ENCODE measurements around the gene DGCR6L.
"Not testable (repeated sequence)": the region's sequence is repeated elsewhere in the genome, so short reads cannot be mapped to it uniquely, and the experiment has no call there.

The DGCR6L gene

GRCh38 chr22:20286312-20286660, 33.6 kb downstream of the DGCR6L start:
- not testable (repeated sequence) for H3K9me3 Mint-ChIP-seq; H3K4me3 Mint-ChIP-seq; H3K4me1 Mint-ChIP-seq (ENCODE audit: low read depth in 2 of 2); H3K27ac Mint-ChIP-seq; H3K36me3 Mint-ChIP-seq (ENCODE audit: insufficient read depth); DNase-seq
- peaks cover 0 to 22% of the 10 kb centered on the region in 2 donors for H3K27me3 Mint-ChIP-seq
- peak; percentile 5 for ATAC-seq (replicated peaks)

GRCh38 chr22:20285473-20286311, 34.2 kb downstream of the DGCR6L start:
- H3K36me3 Mint-ChIP-seq (ENCODE audit: insufficient read depth); H3K27ac Mint-ChIP-seq; H3K9me3 Mint-ChIP-seq; H3K4me1 Mint-ChIP-seq (ENCODE audit: low read depth in 2 of 2); H3K4me3 Mint-ChIP-seq: not testable (repeated sequence)
- H3K27me3 Mint-ChIP-seq = peaks cover 0 to 20% of the 10 kb centered on the region in 2 donors
- DNase-seq (peak; percentile 80 to 85 (median 85)), ATAC-seq (replicated peaks) (peak; percentile 92)

- Mint-ChIP-seq H3K36me3 (ENCODE audit: insufficient read depth) (no peaks in the 10 kb centered on the region), H3K4me1 (ENCODE audit: low read depth in 2 of 2) (peaks cover under 1 to 1% of the 10 kb centered on the region in 2 donors), H3K9me3 (no peaks in the 10 kb centered on the region), H3K4me3 (no peak overlapping the region), H3K27me3 (peaks cover 4 to 16% of the 10 kb centered on the region in 2 donors), H3K27ac (no peak overlapping the region)
- ATAC-seq (replicated peaks) = no peak
- DNase-seq = no peak
These were observed 35.3 kb downstream of the DGCR6L start for GRCh38 chr22:20284471-20285086.

- peak overlapping the region in 1 of 2 donors; percentile 8 for H3K27ac Mint-ChIP-seq
- H3K4me1 Mint-ChIP-seq (ENCODE audit: low read depth in 2 of 2) = peaks cover 1 to 4% of the 10 kb centered on the region in 2 donors
- H3K9me3 Mint-ChIP-seq = no peaks in the 10 kb centered on the region
These were observed 36.2 kb downstream of the DGCR6L start for GRCh38 chr22:20283674-20284066.

GRCh38 chr22:20282901-20283673, 36.8 kb downstream of the DGCR6L start:
- DNase-seq (no peak), ATAC-seq (replicated peaks) (no peak)
- Mint-ChIP-seq H3K4me3 (no peak overlapping the region), H3K36me3 (ENCODE audit: insufficient read depth) (no peaks in the 10 kb centered on the region), H3K27me3 (peaks cover 7 to 21% of the 10 kb centered on the region in 2 donors), H3K9me3 (no peaks in the 10 kb centered on the region), H3K27ac (no peak overlapping the region), H3K4me1 (ENCODE audit: low read depth in 2 of 2) (peaks cover 1 to 4% of the 10 kb centered on the region in 2 donors)

More at GRCh38 chr22:20283674-20284066, 36.2 kb downstream of the DGCR6L start:
- Mint-ChIP-seq H3K36me3 (ENCODE audit: insufficient read depth) (no peaks in the 10 kb centered on the region), H3K27me3 (peaks cover 7 to 21% of the 10 kb centered on the region in 2 donors), H3K4me3 (no peak overlapping the region)
- ATAC-seq (replicated peaks) (no peak), DNase-seq (no peak)

GRCh38 chr22:20281891-20282290, 38.0 kb downstream of the DGCR6L start:
- H3K4me3 Mint-ChIP-seq = no peak overlapping the region
- H3K4me1 Mint-ChIP-seq (ENCODE audit: low read depth in 2 of 2) = peaks cover 1 to 4% of the 10 kb centered on the region in 2 donors
- ATAC-seq (replicated peaks) (no peak), DNase-seq (no peak)
- H3K27me3 Mint-ChIP-seq = peaks cover 7 to 17% of the 10 kb centered on the region in 2 donors
- no peaks in the 10 kb centered on the region for H3K9me3 Mint-ChIP-seq
- H3K27ac Mint-ChIP-seq = no peak overlapping the region
- H3K36me3 Mint-ChIP-seq (ENCODE audit: insufficient read depth) = no peaks in the 10 kb centered on the region

GRCh38 chr22:20281473-20281872, 38.4 kb downstream of the DGCR6L start:
- DNase-seq; ATAC-seq (replicated peaks); H3K4me3 Mint-ChIP-seq; H3K9me3 Mint-ChIP-seq; H3K27ac Mint-ChIP-seq; H3K36me3 Mint-ChIP-seq (ENCODE audit: insufficient read depth); H3K4me1 Mint-ChIP-seq (ENCODE audit: low read depth in 2 of 2): not testable (repeated sequence)
- H3K27me3 Mint-ChIP-seq = peaks cover 7 to 13% of the 10 kb centered on the region in 2 donors

- Mint-ChIP-seq H3K27me3 (peaks cover 7 to 11% of the 10 kb centered on the region in 2 donors), H3K27ac (no peak overlapping the region), H3K36me3 (ENCODE audit: insufficient read depth) (peaks cover 3% of the 10 kb centered on the region), H3K4me3 (no peak overlapping the region), H3K9me3 (no peaks in the 10 kb centered on the region), H3K4me1 (ENCODE audit: low read depth in 2 of 2) (peaks cover 1 to 4% of the 10 kb centered on the region in 2 donors)
- ATAC-seq (replicated peaks) (no peak), DNase-seq (no peak)
These were observed 39.0 kb downstream of the DGCR6L start for GRCh38 chr22:20280866-20281265.

- not testable (repeated sequence) for H3K36me3 Mint-ChIP-seq (ENCODE audit: insufficient read depth); ATAC-seq (replicated peaks); H3K9me3 Mint-ChIP-seq
These were observed 39.7 kb downstream of the DGCR6L start for GRCh38 chr22:20280163-20280562.

GRCh38 chr22:20279662-20280134, 40.2 kb downstream of the DGCR6L start:
- DNase-seq = no peak
- H3K27ac Mint-ChIP-seq = no peak overlapping the region
- no peaks in the 10 kb centered on the region for H3K9me3 Mint-ChIP-seq
- no peak overlapping the region for H3K4me3 Mint-ChIP-seq
- H3K36me3 Mint-ChIP-seq (ENCODE audit: insufficient read depth) = peaks cover 3% of the 10 kb centered on the region
- peaks cover 7 to 11% of the 10 kb centered on the region in 2 donors for H3K27me3 Mint-ChIP-seq
- peaks cover 1 to 4% of the 10 kb centered on the region in 2 donors for H3K4me1 Mint-ChIP-seq (ENCODE audit: low read depth in 2 of 2)
- ATAC-seq (replicated peaks) = no peak

More at GRCh38 chr22:20280163-20280562, 39.7 kb downstream of the DGCR6L start:
- H3K27me3 Mint-ChIP-seq = peaks cover 7 to 11% of the 10 kb centered on the region in 2 donors
- not testable (repeated sequence) for H3K27ac Mint-ChIP-seq; DNase-seq; H3K4me1 Mint-ChIP-seq (ENCODE audit: low read depth in 2 of 2); H3K4me3 Mint-ChIP-seq

GRCh38 chr22:20278726-20279490, 41.0 kb downstream of the DGCR6L start:
- not testable (repeated sequence) for H3K9me3 Mint-ChIP-seq; DNase-seq; H3K27ac Mint-ChIP-seq; H3K4me3 Mint-ChIP-seq; H3K36me3 Mint-ChIP-seq (ENCODE audit: insufficient read depth); H3K4me1 Mint-ChIP-seq (ENCODE audit: low read depth in 2 of 2); ATAC-seq (replicated peaks)
- H3K27me3 Mint-ChIP-seq = peaks cover 7 to 11% of the 10 kb centered on the region in 2 donors

- not testable (repeated sequence) for H3K27ac Mint-ChIP-seq; H3K4me1 Mint-ChIP-seq (ENCODE audit: low read depth in 2 of 2); H3K4me3 Mint-ChIP-seq; H3K36me3 Mint-ChIP-seq (ENCODE audit: insufficient read depth); DNase-seq; ATAC-seq (replicated peaks); H3K9me3 Mint-ChIP-seq
- peaks cover 7 to 11% of the 10 kb centered on the region in 2 donors for H3K27me3 Mint-ChIP-seq
These were observed 41.8 kb downstream of the DGCR6L start for GRCh38 chr22:20277936-20278635.

Measured in effector memory CD8-positive, alpha-beta T cell (primary cell).